Parathyroid adenoma (tissue), 2 donors: ENCODE results near the gene DIRAS3.

Source experiments
- H2AFZ ChIP-seq: fragments of 300-600 bp; sonication (generic); one replicate; pipeline ENCODE4 v1.7.0; 2017; ENCODE audit warnings: antibody characterized with exemption, mild to moderate bottlenecking
- H3K27ac ChIP-seq: fragments of 300-600 bp; sonication (generic); one replicate; pipeline ENCODE4 v1.7.0; 2017
- H3K27me3 ChIP-seq: fragments of 300-600 bp; sonication (generic); one replicate; pipeline ENCODE4 v1.7.0; 2017; ENCODE audit warnings: low read length; ENCODE audit not compliant: control insufficient read depth, insufficient read depth
- H3K36me3 ChIP-seq: fragments of 300-600 bp; sonication (generic); one replicate; pipeline ENCODE4 v1.7.0; 2017; ENCODE audit warnings: low read length; ENCODE audit not compliant: control insufficient read depth, insufficient read depth
- H3K4me1 ChIP-seq: fragments of 300-600 bp; sonication (generic); one replicate; pipeline ENCODE4 v1.7.0; 2017; ENCODE audit warnings: control low read depth
- H3K4me2 ChIP-seq: fragments of 300-600 bp; sonication (generic); one replicate; pipeline ENCODE4 v1.7.0; 2017; ENCODE audit warnings: low read length
- H3K4me3 ChIP-seq: fragments of 300-600 bp; sonication (generic); one replicate; pipeline ENCODE4 v1.7.0; 2017; ENCODE audit warnings: low read depth, low read length
- H3K79me2 ChIP-seq: fragments of 300-600 bp; sonication (generic); one replicate; pipeline ENCODE4 v1.7.0; 2017; ENCODE audit warnings: control low read depth
- H3K9ac ChIP-seq: fragments of 300-600 bp; sonication (generic); one replicate; pipeline ENCODE4 v1.7.0; 2017; ENCODE audit warnings: mild to moderate bottlenecking
- H3K9me3 ChIP-seq: fragments of 300-600 bp; sonication (generic); one replicate; pipeline ENCODE4 v1.7.0; 2017; ENCODE audit warnings: low read length; ENCODE audit not compliant: control insufficient read depth
- CTCF ChIP-seq: fragments of 300-600 bp; sonication (generic); IDR thresholded peaks from one replicate; pipeline ENCODE4 v1.7.0; 2017; ENCODE audit warnings: antibody characterized with exemption, mild to moderate bottlenecking
- donor health status: primary hyperparathyroidism.

DIRAS3 gene

GRCh38 chr1:68057564-68057963 lies 7.1 kb upstream of the DIRAS3 start:
- Histone ChIP-seq H3K79me2 (no peaks in the 10 kb centered on the region), H3K36me3 (no peaks in the 10 kb centered on the region), H3K27me3 (no peaks in the 10 kb centered on the region), H3K27ac (no peak overlapping the region), H3K4me2 (no peak overlapping the region), H2AFZ (no peak overlapping the region), H3K4me1 (no peaks in the 10 kb centered on the region), H3K9ac (no peak overlapping the region), H3K4me3 (no peak overlapping the region), H3K9me3 (no peaks in the 10 kb centered on the region)
- no peak for TF ChIP-seq CTCF

- Histone ChIP-seq H2AFZ (no peak overlapping the region), H3K27me3 (no peaks in the 10 kb centered on the region), H3K9ac (no peak overlapping the region), H3K4me3 (no peak overlapping the region), H3K27ac (no peak overlapping the region), H3K36me3 (no peaks in the 10 kb centered on the region), H3K9me3 (no peaks in the 10 kb centered on the region), H3K4me1 (no peaks in the 10 kb centered on the region), H3K4me2 (no peak overlapping the region), H3K79me2 (no peaks in the 10 kb centered on the region)
- no peak for TF ChIP-seq CTCF
Observed at GRCh38 chr1:68057050-68057449, 6.6 kb upstream of the DIRAS3 start.

- H3K27ac ChIP-seq = no peak overlapping the region
- TF ChIP-seq CTCF = no peak
- H3K27me3 ChIP-seq = no peaks in the 10 kb centered on the region
- H3K79me2 ChIP-seq = no peaks in the 10 kb centered on the region
- no peak overlapping the region for H2AFZ ChIP-seq
- no peak overlapping the region for H3K4me2 ChIP-seq
- no peaks in the 10 kb centered on the region for H3K36me3 ChIP-seq
- H3K4me1 ChIP-seq = no peaks in the 10 kb centered on the region
- H3K4me3 ChIP-seq = no peak overlapping the region
- H3K9me3 ChIP-seq = no peaks in the 10 kb centered on the region
- no peak overlapping the region for H3K9ac ChIP-seq
Observed at GRCh38 chr1:68051475-68051874, 1.0 kb upstream of the DIRAS3 start.

- no peaks in the 10 kb centered on the region for H3K79me2 ChIP-seq
- no peak overlapping the region for H3K4me2 ChIP-seq
- no peak for TF ChIP-seq CTCF
- H2AFZ ChIP-seq = no peak overlapping the region
- H3K36me3 ChIP-seq = no peaks in the 10 kb centered on the region
- H3K4me3 ChIP-seq = no peak overlapping the region
- no peaks in the 10 kb centered on the region for H3K4me1 ChIP-seq
- H3K9ac ChIP-seq = no peak overlapping the region
- no peaks in the 10 kb centered on the region for H3K27me3 ChIP-seq
- no peak overlapping the region for H3K27ac ChIP-seq
- no peaks in the 10 kb centered on the region for H3K9me3 ChIP-seq
Observed at GRCh38 chr1:68047659-68048026, 2.8 kb downstream of the DIRAS3 start.

GRCh38 chr1:68046885-68047658 lies 3.4 kb downstream of the DIRAS3 start:
- H3K4me1 ChIP-seq = no peaks in the 10 kb centered on the region
- no peak for TF ChIP-seq CTCF
- peak overlapping the region; percentile 62 for H2AFZ ChIP-seq
- H3K4me3 ChIP-seq = no peak overlapping the region
- no peaks in the 10 kb centered on the region for H3K79me2 ChIP-seq
- peak overlapping the region; percentile 14 for H3K4me2 ChIP-seq
- no peaks in the 10 kb centered on the region for H3K27me3 ChIP-seq
- H3K9me3 ChIP-seq = no peaks in the 10 kb centered on the region
- no peak overlapping the region for H3K9ac ChIP-seq
- no peak overlapping the region for H3K27ac ChIP-seq
- H3K36me3 ChIP-seq = no peaks in the 10 kb centered on the region
